ENCODE data around the gene NOTCH2NLA.
"Not testable (repeated sequence)": the region's sequence is repeated elsewhere in the genome, so short reads cannot be mapped to it uniquely, and the experiment has no call there.

DNA sequence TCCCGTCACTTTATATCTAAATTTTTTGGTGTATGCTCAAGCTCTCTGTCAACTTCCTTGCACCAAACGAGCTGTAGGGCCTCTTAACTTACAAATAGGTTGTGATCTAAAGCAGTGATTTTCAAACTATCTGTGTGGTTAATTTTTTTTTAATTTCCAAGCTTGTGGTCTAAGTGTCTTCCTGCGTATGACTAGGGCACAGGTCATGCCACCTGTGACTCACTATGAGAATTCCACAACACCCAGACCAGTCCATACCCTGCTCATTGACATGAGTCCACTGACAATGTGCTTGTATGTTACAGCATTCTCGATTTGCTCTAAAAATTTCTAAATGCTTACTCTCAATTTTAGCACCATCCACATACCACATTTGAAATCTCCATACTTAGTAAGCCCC is 19.8 kb upstream of the NOTCH2NLA start:
- TF ChIP-seq POLR2AphosphoS5 (IDR thresholded peaks at IDR 0.05; ENCODE audit: low read depth, low read length); TCF7L2 (IDR thresholded peaks at IDR 0.05; ENCODE audit: low read depth, low read length); SIN3A (IDR thresholded peaks at IDR 0.05; ENCODE audit: borderline replicate concordance, insufficient read depth, low read depth, low read length): not testable (repeated sequence)
- TF ChIP-seq, protein P1, sequence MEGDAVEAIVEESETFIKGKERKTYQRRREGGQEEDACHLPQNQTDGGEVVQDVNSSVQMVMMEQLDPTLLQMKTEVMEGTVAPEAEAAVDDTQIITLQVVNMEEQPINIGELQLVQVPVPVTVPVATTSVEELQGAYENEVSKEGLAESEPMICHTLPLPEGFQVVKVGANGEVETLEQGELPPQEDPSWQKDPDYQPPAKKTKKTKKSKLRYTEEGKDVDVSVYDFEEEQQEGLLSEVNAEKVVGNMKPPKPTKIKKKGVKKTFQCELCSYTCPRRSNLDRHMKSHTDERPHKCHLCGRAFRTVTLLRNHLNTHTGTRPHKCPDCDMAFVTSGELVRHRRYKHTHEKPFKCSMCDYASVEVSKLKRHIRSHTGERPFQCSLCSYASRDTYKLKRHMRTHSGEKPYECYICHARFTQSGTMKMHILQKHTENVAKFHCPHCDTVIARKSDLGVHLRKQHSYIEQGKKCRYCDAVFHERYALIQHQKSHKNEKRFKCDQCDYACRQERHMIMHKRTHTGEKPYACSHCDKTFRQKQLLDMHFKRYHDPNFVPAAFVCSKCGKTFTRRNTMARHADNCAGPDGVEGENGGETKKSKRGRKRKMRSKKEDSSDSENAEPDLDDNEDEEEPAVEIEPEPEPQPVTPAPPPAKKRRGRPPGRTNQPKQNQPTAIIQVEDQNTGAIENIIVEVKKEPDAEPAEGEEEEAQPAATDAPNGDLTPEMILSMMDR (IDR thresholded peaks at IDR 0.05): not testable (repeated sequence)

Data from Panc1 (cell line).